ENCODE data around the gene AP4B1. TPM values are rescaled to one million over a fixed set of nuclear protein-coding genes. Genes with fewer than 3 reads are reported as not detected.

Gene AP4B1
- total RNA-seq, 1 experiment from 2014 or later, result 14.2 TPM

DNA sequence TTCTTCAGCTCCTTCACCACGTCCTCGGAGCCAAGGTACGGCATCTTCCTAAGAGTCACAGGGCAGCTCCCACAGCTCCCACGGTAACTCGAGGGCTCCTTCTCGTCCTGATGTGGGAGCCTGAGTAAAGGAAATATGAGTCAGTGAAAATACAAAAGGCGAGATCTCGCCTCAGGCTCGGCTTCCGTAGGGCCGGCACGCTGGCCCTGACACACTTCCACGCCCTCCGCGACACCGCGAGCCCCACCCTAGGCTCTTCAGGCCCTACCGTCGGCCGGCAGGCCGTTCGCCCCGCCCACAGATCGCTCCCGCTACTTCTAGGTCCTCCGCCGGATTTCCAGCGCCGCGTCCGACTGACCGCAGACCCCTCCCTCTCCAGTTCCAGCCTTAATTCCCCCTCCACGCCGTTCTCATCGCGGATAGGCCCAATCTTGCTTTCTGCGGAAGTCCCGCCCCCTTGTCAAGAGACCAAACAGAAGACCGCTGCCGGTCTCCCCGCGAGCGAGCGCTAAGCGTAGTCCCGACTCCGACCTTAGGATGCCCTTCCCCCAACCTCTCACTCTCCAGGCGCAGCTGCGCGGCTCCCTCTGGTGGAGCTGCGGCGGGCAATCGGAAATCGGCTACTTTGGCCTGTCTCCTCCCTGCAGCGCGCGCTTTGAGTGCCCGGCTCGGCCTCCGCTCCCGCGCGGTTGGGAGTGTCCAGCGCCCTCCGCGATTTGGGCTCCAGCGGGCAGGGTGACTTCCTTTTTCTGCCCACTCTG is at the start of gene AP4B1, which contains the start of gene DCLRE1B (continued):
- TF ChIP-seq, protein P1, sequence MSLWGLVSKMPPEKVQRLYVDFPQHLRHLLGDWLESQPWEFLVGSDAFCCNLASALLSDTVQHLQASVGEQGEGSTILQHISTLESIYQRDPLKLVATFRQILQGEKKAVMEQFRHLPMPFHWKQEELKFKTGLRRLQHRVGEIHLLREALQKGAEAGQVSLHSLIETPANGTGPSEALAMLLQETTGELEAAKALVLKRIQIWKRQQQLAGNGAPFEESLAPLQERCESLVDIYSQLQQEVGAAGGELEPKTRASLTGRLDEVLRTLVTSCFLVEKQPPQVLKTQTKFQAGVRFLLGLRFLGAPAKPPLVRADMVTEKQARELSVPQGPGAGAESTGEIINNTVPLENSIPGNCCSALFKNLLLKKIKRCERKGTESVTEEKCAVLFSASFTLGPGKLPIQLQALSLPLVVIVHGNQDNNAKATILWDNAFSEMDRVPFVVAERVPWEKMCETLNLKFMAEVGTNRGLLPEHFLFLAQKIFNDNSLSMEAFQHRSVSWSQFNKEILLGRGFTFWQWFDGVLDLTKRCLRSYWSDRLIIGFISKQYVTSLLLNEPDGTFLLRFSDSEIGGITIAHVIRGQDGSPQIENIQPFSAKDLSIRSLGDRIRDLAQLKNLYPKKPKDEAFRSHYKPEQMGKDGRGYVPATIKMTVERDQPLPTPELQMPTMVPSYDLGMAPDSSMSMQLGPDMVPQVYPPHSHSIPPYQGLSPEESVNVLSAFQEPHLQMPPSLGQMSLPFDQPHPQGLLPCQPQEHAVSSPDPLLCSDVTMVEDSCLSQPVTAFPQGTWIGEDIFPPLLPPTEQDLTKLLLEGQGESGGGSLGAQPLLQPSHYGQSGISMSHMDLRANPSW (CRISPR knock-in tag; conservative IDR thresholded peaks at IDR 0.05; ENCODE audit: low read depth), result no peak
- TF ChIP-seq, protein P2, sequence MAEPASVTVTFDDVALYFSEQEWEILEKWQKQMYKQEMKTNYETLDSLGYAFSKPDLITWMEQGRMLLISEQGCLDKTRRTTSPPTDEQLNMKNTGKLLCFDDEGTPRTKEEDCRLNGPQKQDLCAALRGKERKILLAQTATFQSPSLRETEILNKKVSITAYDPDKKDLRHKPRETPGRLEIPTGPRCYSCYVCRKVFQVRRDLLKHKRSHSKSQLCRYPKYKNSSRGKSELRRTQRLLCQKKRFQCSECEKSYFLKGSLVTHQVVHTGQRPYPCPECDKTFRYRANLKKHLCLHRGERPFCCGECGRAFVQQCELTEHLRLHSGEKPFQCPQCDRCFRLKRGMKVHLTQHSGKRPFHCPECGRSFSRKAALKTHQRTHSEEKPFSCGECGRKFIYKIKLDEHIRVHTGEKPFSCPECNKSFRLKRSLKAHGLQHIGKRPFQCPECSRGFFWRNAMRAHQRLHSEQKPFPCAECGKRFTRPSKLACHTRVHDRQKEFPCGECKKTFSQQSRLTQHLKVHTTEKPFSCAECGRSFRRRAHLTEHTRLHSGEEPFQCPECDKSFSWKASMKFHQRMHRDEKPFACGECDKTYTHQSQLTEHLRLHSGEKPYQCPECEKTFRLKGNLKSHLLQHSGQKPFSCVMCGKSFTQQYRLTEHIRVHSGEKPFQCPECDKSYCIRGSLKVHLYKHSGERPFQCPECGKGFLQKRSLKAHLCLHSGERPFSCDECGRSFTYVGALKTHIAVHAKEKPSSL (CRISPR knock-in tag; conservative IDR thresholded peaks at IDR 0.05), result no peak
- TF ChIP-seq, protein P3, sequence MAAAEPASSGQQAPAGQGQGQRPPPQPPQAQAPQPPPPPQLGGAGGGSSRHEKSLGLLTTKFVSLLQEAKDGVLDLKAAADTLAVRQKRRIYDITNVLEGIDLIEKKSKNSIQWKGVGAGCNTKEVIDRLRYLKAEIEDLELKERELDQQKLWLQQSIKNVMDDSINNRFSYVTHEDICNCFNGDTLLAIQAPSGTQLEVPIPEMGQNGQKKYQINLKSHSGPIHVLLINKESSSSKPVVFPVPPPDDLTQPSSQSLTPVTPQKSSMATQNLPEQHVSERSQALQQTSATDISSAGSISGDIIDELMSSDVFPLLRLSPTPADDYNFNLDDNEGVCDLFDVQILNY (CRISPR knock-in tag; IDR thresholded peaks at IDR 0.05), result peak; percentile 92
- TF ChIP-seq, protein P4, sequence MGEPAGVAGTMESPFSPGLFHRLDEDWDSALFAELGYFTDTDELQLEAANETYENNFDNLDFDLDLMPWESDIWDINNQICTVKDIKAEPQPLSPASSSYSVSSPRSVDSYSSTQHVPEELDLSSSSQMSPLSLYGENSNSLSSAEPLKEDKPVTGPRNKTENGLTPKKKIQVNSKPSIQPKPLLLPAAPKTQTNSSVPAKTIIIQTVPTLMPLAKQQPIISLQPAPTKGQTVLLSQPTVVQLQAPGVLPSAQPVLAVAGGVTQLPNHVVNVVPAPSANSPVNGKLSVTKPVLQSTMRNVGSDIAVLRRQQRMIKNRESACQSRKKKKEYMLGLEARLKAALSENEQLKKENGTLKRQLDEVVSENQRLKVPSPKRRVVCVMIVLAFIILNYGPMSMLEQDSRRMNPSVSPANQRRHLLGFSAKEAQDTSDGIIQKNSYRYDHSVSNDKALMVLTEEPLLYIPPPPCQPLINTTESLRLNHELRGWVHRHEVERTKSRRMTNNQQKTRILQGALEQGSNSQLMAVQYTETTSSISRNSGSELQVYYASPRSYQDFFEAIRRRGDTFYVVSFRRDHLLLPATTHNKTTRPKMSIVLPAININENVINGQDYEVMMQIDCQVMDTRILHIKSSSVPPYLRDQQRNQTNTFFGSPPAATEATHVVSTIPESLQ (CRISPR knock-in tag; IDR thresholded peaks at IDR 0.05), result no peak
- TF ChIP-seq GRHL2 (CRISPR knock-in tag; IDR thresholded peaks at IDR 0.05; ENCODE audit: insufficient replicate concordance, severe bottlenecking), result no peak
- peak; percentile 43 for TF ChIP-seq NFYB (CRISPR knock-in tag; conservative IDR thresholded peaks at IDR 0.05; ENCODE audit: low read depth)
- no peak for TF ChIP-seq CBFB (CRISPR knock-in tag; IDR thresholded peaks at IDR 0.05; ENCODE audit: low read depth)
- TF ChIP-seq, protein P5, sequence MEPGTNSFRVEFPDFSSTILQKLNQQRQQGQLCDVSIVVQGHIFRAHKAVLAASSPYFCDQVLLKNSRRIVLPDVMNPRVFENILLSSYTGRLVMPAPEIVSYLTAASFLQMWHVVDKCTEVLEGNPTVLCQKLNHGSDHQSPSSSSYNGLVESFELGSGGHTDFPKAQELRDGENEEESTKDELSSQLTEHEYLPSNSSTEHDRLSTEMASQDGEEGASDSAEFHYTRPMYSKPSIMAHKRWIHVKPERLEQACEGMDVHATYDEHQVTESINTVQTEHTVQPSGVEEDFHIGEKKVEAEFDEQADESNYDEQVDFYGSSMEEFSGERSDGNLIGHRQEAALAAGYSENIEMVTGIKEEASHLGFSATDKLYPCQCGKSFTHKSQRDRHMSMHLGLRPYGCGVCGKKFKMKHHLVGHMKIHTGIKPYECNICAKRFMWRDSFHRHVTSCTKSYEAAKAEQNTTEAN (CRISPR knock-in tag; IDR thresholded peaks at IDR 0.05), result peak; percentile 88; the same call in 1 of the 2 replicates
- no peak for TF ChIP-seq ELF4 (CRISPR knock-in tag; IDR thresholded peaks at IDR 0.05; ENCODE audit: low read depth)
- TF ChIP-seq, protein P6, sequence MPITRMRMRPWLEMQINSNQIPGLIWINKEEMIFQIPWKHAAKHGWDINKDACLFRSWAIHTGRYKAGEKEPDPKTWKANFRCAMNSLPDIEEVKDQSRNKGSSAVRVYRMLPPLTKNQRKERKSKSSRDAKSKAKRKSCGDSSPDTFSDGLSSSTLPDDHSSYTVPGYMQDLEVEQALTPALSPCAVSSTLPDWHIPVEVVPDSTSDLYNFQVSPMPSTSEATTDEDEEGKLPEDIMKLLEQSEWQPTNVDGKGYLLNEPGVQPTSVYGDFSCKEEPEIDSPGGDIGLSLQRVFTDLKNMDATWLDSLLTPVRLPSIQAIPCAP (CRISPR knock-in tag; IDR thresholded peaks at IDR 0.05), result no peak
- no peak for TF ChIP-seq ZNF263 (CRISPR knock-in tag; IDR thresholded peaks at IDR 0.05; ENCODE audit: low read depth)
- peak; percentile 50; the same call in 1 of the 2 replicates for TF ChIP-seq ZNF232 (CRISPR knock-in tag; IDR thresholded peaks at IDR 0.05)
- TF ChIP-seq, protein P7, sequence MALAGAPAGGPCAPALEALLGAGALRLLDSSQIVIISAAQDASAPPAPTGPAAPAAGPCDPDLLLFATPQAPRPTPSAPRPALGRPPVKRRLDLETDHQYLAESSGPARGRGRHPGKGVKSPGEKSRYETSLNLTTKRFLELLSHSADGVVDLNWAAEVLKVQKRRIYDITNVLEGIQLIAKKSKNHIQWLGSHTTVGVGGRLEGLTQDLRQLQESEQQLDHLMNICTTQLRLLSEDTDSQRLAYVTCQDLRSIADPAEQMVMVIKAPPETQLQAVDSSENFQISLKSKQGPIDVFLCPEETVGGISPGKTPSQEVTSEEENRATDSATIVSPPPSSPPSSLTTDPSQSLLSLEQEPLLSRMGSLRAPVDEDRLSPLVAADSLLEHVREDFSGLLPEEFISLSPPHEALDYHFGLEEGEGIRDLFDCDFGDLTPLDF (CRISPR knock-in tag; IDR thresholded peaks at IDR 0.05), result no peak
- no peak for TF ChIP-seq ZBTB21 (CRISPR knock-in tag; IDR thresholded peaks at IDR 0.05; ENCODE audit: borderline replicate concordance)
- TF ChIP-seq ZNF219 (CRISPR knock-in tag; IDR thresholded peaks at IDR 0.05; ENCODE audit: borderline replicate concordance), result no peak
- TF ChIP-seq, protein P8, sequence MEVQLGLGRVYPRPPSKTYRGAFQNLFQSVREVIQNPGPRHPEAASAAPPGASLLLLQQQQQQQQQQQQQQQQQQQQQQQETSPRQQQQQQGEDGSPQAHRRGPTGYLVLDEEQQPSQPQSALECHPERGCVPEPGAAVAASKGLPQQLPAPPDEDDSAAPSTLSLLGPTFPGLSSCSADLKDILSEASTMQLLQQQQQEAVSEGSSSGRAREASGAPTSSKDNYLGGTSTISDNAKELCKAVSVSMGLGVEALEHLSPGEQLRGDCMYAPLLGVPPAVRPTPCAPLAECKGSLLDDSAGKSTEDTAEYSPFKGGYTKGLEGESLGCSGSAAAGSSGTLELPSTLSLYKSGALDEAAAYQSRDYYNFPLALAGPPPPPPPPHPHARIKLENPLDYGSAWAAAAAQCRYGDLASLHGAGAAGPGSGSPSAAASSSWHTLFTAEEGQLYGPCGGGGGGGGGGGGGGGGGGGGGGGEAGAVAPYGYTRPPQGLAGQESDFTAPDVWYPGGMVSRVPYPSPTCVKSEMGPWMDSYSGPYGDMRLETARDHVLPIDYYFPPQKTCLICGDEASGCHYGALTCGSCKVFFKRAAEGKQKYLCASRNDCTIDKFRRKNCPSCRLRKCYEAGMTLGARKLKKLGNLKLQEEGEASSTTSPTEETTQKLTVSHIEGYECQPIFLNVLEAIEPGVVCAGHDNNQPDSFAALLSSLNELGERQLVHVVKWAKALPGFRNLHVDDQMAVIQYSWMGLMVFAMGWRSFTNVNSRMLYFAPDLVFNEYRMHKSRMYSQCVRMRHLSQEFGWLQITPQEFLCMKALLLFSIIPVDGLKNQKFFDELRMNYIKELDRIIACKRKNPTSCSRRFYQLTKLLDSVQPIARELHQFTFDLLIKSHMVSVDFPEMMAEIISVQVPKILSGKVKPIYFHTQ (CRISPR knock-in tag; IDR thresholded peaks at IDR 0.05), result no peak
- TF ChIP-seq SMAD4 (CRISPR knock-in tag; IDR thresholded peaks at IDR 0.05), result no peak
- TF ChIP-seq, protein P9, sequence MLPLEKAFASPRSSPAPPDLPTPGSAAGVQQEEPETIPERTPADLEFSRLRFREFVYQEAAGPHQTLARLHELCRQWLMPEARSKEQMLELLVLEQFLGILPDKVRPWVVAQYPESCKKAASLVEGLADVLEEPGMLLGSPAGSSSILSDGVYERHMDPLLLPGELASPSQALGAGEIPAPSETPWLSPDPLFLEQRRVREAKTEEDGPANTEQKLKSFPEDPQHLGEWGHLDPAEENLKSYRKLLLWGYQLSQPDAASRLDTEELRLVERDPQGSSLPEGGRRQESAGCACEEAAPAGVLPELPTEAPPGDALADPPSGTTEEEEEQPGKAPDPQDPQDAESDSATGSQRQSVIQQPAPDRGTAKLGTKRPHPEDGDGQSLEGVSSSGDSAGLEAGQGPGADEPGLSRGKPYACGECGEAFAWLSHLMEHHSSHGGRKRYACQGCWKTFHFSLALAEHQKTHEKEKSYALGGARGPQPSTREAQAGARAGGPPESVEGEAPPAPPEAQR (CRISPR knock-in tag; IDR thresholded peaks at IDR 0.05), result no peak
- no peak for TF ChIP-seq ZNF121 (CRISPR knock-in tag; IDR thresholded peaks at IDR 0.05)
